Mesenchymal stem cell (in vitro differentiated cells and primary cell): ENCODE measurements around the gene PCGF5.
A peak's percentile ranks its signal among the peaks of the same experiment; 100 is the strongest.
"Not testable (repeated sequence)": the region's sequence is repeated elsewhere in the genome, so short reads cannot be mapped to it uniquely, and the experiment has no call there.

Experiments
- DNase-seq: peaks from one replicate; pipeline ENCODE4 v3.0.0-alpha.2; 2013
- H2AFZ ChIP-seq: one replicate; pipeline ENCODE4 v1.6.1; 2013; ENCODE audit warnings: low read depth, mild to moderate bottlenecking, control low read depth, inconsistent platforms, low read length, moderate library complexity
- H2AK5ac ChIP-seq: 2 replicates; pipeline ENCODE4 v1.6.1; 2013; ENCODE audit warnings: low read length, moderate library complexity, mild to moderate bottlenecking, inconsistent platforms; ENCODE audit not compliant: severe bottlenecking
- H2BK120ac ChIP-seq: one replicate; pipeline ENCODE4 v1.6.1; 2013; ENCODE audit warnings: low read depth, mild to moderate bottlenecking, inconsistent platforms, low read length, moderate library complexity
- H2BK12ac ChIP-seq, 2 experiments: one replicate each; pipeline ENCODE4 v1.6.1; 2013; ENCODE audit warnings: inconsistent platforms in 2 of 2, low read length in 2 of 2, mild to moderate bottlenecking in 2 of 2, moderate library complexity in 2 of 2, control low read depth in 1 of 2
- H2BK15ac ChIP-seq: one replicate; pipeline ENCODE4 v1.6.1; 2013; ENCODE audit warnings: mild to moderate bottlenecking, low read depth, inconsistent platforms; ENCODE audit not compliant: poor library complexity, severe bottlenecking
- H2BK5ac ChIP-seq: 2 replicates; pipeline ENCODE4 v1.6.1; 2013; ENCODE audit warnings: low read depth, mild to moderate bottlenecking, low read length, control low read depth, inconsistent platforms; ENCODE audit not compliant: poor library complexity, severe bottlenecking
- H3K14ac ChIP-seq, 2 experiments: one replicate each; pipeline ENCODE4 v1.6.1; 2013; ENCODE audit warnings: inconsistent platforms in 2 of 2, low read length in 2 of 2, control low read depth in 1 of 2, mild to moderate bottlenecking in 1 of 2, moderate library complexity in 1 of 2
- H3K18ac ChIP-seq, 2 experiments: one replicate each; pipeline ENCODE4 v1.6.1; 2013; ENCODE audit warnings: inconsistent platforms in 2 of 2, low read length in 2 of 2, control low read depth in 1 of 2, low read depth in 1 of 2, mild to moderate bottlenecking in 1 of 2
- H3K23ac ChIP-seq, 2 experiments: one replicate each; pipeline ENCODE4 v1.6.1; 2013; ENCODE audit warnings: inconsistent platforms in 2 of 2, low read length in 2 of 2, mild to moderate bottlenecking in 2 of 2, moderate library complexity in 2 of 2, control low read depth in 1 of 2
- H3K27ac ChIP-seq: 2 replicates; pipeline ENCODE4 v1.5.1; 2013; ENCODE audit warnings: mild to moderate bottlenecking, moderate library complexity, low read length, control low read depth, inconsistent platforms; ENCODE audit not compliant: poor library complexity, severe bottlenecking
- H3K27me3 ChIP-seq, 2 experiments: 2 replicates each; pipeline versions ENCODE4 v1.6.1 to v1.7.0; 2013; ENCODE audit warnings: low read length in 2 of 2, mild to moderate bottlenecking in 2 of 2, moderate library complexity in 2 of 2, control low read depth in 1 of 2, inconsistent platforms in 1 of 2; ENCODE audit not compliant: control insufficient read depth in 1 of 2, insufficient read depth in 1 of 2
- H3K36me3 ChIP-seq, 2 experiments: 2 replicates each; pipeline versions ENCODE4 v1.6.1 to v1.7.0; 2013; ENCODE audit warnings: low read length in 2 of 2, control low read depth in 1 of 2, inconsistent platforms in 1 of 2, low read depth in 1 of 2, mild to moderate bottlenecking in 1 of 2; ENCODE audit not compliant: insufficient read depth in 2 of 2, control insufficient read depth in 1 of 2
- H3K4ac ChIP-seq, 2 experiments: one replicate each; pipeline ENCODE4 v1.6.1; 2013; ENCODE audit warnings: inconsistent platforms in 2 of 2, low read length in 2 of 2, mild to moderate bottlenecking in 2 of 2, moderate library complexity in 2 of 2, control low read depth in 1 of 2, low read depth in 1 of 2
- H3K4me1 ChIP-seq: 2 replicates; pipeline ENCODE4 v1.6.1; 2013; ENCODE audit warnings: low read depth, low read length, control low read depth; ENCODE audit not compliant: control insufficient read depth, insufficient read depth
- H3K4me2 ChIP-seq: 2 replicates; pipeline ENCODE4 v1.6.1; 2013; ENCODE audit warnings: low read length, mild to moderate bottlenecking, inconsistent platforms; ENCODE audit not compliant: poor library complexity, severe bottlenecking
- H3K4me3 ChIP-seq, 2 experiments: 2 replicates each; pipeline versions ENCODE4 v1.5.1 to v1.7.0; 2013; ENCODE audit warnings: low read length in 2 of 2, mild to moderate bottlenecking in 2 of 2, control low read depth in 1 of 2, low read depth in 1 of 2; ENCODE audit not compliant: insufficient read depth in 1 of 2
- H3K79me1 ChIP-seq: replicated peaks from 2 replicates; pipeline ENCODE4 v1.6.1; 2013; ENCODE audit warnings: mild to moderate bottlenecking, control low read depth, low read length, inconsistent platforms; ENCODE audit not compliant: poor library complexity, severe bottlenecking
- H3K9ac ChIP-seq: 2 replicates; pipeline ENCODE4 v1.7.0; 2013; ENCODE audit warnings: mild to moderate bottlenecking, low read length, moderate library complexity
- H3K9me3 ChIP-seq: 2 replicates; pipeline ENCODE4 v1.7.0; 2013; ENCODE audit warnings: mild to moderate bottlenecking, low read length; ENCODE audit not compliant: control insufficient read depth
- H4K8ac ChIP-seq: one replicate; pipeline ENCODE4 v1.6.1; 2013; ENCODE audit warnings: inconsistent platforms, mild to moderate bottlenecking, low read length, moderate library complexity
- H4K91ac ChIP-seq: one replicate; pipeline ENCODE4 v1.6.1; 2013; ENCODE audit warnings: mild to moderate bottlenecking, low read length, inconsistent platforms
- WGBS: methylation state at CpG from one replicate; pipeline ENCODE4 v1.1.7; 2013; ENCODE audit warnings: mixed read lengths; 5-methylcytosine and 5-hydroxymethylcytosine counted together

Gene PCGF5

DNA sequence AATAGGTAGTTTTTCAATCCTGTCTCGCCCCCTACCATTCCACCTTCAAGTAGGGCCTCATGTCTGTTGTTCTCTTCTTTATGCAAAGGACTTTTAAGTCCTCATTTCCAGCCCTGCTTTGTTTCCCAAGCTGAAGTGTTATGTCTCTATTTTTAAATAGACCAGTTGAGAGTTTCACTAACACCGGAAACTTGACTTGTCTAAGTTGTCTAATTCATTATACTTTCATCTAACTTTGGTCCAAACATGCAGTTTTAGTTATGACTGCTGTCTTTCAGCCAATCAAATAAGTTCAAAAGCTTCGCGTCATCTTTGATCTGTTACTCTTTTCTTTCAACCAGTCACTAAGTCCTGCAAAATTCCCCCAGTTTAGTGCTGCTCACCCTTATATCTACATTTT lies 32.8 kb downstream of the PCGF5 start:
- Histone ChIP-seq H3K36me3 (peaks cover 6 to 39% of the 10 kb centered on the region in 2 experiments), H3K23ac (no peak overlapping the region), H3K18ac (no peak overlapping the region), H3K27ac (no peak overlapping the region), H3K4me3 (no peak overlapping the region), H3K4me1 (no peaks in the 10 kb centered on the region), H3K79me1 (no peaks in the 10 kb centered on the region), H4K91ac (no peak overlapping the region), H3K9me3 (no peaks in the 10 kb centered on the region), H2BK120ac (no peak overlapping the region), H2BK5ac (no peak overlapping the region), H3K27me3 (no peaks in the 10 kb centered on the region), H3K4ac (no peak overlapping the region), H3K4me2 (no peak overlapping the region), H2AK5ac (no peak overlapping the region), H2BK15ac (no peak overlapping the region), H3K9ac (no peak overlapping the region), H2BK12ac (no peak overlapping the region), H2AFZ (no peak overlapping the region), H4K8ac (no peak overlapping the region), H3K14ac (no peak overlapping the region)
- DNase-seq, result no peak
- 92% methylated on average over 4 of the region's 4 CpGs for WGBS

DNA sequence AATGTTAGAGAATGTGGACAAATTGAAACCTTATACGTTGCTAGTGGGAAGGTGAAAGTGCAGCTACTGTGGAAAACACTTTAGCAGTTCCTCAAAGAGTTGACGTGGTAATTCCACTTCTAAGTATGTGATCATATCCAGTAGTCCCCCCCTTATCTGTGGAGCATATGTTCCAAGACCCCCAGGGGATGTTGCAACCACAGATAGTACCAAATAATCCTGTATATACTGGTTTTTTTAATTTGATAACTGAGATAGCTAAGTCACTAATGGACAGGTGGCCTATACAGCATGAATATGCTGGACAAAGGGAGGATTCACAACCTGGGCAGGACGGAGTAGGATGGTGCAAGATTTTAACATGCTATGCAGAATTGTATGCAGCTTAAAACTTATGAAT lies 36.8 kb downstream of the PCGF5 start:
- 90% methylated on average over 3 of the region's 3 CpGs for WGBS

DNA sequence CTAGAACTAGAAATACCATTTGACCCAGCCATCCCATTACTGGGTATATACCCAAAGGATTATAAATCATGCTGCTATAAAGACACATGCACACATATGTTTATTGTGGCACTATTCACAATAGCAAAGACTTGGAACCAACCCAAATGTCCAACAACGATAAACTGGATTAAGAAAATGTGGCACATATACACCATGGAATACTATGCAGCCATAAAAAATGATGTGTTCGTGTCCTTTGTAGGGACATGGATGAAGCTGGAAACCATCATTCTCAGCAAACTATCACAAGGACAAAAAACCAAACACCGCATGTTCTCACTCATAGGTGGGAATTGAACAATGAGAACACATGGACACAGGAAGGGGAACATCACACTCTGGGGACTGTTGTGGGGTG lies 40.0 kb downstream of the PCGF5 start:
- no CpG with 5 or more reads among the region's 3 CpGs for WGBS
- H3K9ac ChIP-seq, H4K91ac ChIP-seq: not testable (repeated sequence)

More for the DNA sequence above, 36.8 kb downstream of the PCGF5 start:
- DNase-seq, result no peak
- no peaks in the 10 kb centered on the region for H3K9me3 ChIP-seq
- no peak overlapping the region for H2AK5ac ChIP-seq
- no peaks in the 10 kb centered on the region for H3K27me3 ChIP-seq
- H3K18ac ChIP-seq, result no peak overlapping the region
- H3K4me3 ChIP-seq, result no peak overlapping the region
- no peak overlapping the region for H2BK12ac ChIP-seq
- no peak overlapping the region for H2AFZ ChIP-seq
- H3K79me1 ChIP-seq, result no peaks in the 10 kb centered on the region
- H2BK15ac ChIP-seq, result no peak overlapping the region
- H4K91ac ChIP-seq, result no peak overlapping the region
- H3K9ac ChIP-seq, result no peak overlapping the region
- peaks cover 6 to 41% of the 10 kb centered on the region in 2 experiments for H3K36me3 ChIP-seq
- no peak overlapping the region for H3K4ac ChIP-seq
- H3K23ac ChIP-seq, result no peak overlapping the region
- no peak overlapping the region for H3K27ac ChIP-seq
- no peak overlapping the region for H4K8ac ChIP-seq
- no peaks in the 10 kb centered on the region for H3K4me1 ChIP-seq
- no peak overlapping the region for H3K14ac ChIP-seq
- H2BK5ac ChIP-seq, result no peak overlapping the region
- H2BK120ac ChIP-seq, result no peak overlapping the region
- no peak overlapping the region for H3K4me2 ChIP-seq

GRCh38 chr10:91271886-91272285 lies 51.4 kb downstream of the PCGF5 start:
- no peak overlapping the region for H2BK5ac ChIP-seq
- no peak for DNase-seq
- H3K4me1 ChIP-seq, result no peaks in the 10 kb centered on the region
- H4K91ac ChIP-seq, result no peak overlapping the region
- no peaks in the 10 kb centered on the region for H3K9me3 ChIP-seq
- H3K27ac ChIP-seq, result no peak overlapping the region
- no peaks in the 10 kb centered on the region for H3K79me1 ChIP-seq
- H3K23ac ChIP-seq, result no peak overlapping the region
- WGBS, result no CpG with 5 or more reads among the region's 1 CpG
- no peak overlapping the region for H4K8ac ChIP-seq
- H2BK15ac ChIP-seq, result no peak overlapping the region
- no peak overlapping the region for H2BK12ac ChIP-seq
- H2BK120ac ChIP-seq, result no peak overlapping the region
- H2AFZ ChIP-seq, result no peak overlapping the region
- no peak overlapping the region for H3K14ac ChIP-seq
- no peak overlapping the region for H2AK5ac ChIP-seq
- peaks cover 0 to 11% of the 10 kb centered on the region in 2 experiments for H3K36me3 ChIP-seq
- peak overlapping the region; percentile 43 for H3K9ac ChIP-seq
- no peak overlapping the region for H3K18ac ChIP-seq
- H3K4me3 ChIP-seq, result no peak overlapping the region
- H3K4ac ChIP-seq, result no peak overlapping the region
- no peaks in the 10 kb centered on the region for H3K27me3 ChIP-seq
- H3K4me2 ChIP-seq, result no peak overlapping the region

More for the DNA sequence above, 40.0 kb downstream of the PCGF5 start:
- H3K27me3 ChIP-seq, H2AFZ ChIP-seq, H3K9me3 ChIP-seq, H3K79me1 ChIP-seq, H4K8ac ChIP-seq, H3K4me1 ChIP-seq, H3K18ac ChIP-seq, H3K4me2 ChIP-seq, H2AK5ac ChIP-seq, H2BK120ac ChIP-seq, H3K23ac ChIP-seq, H3K14ac ChIP-seq, H3K4ac ChIP-seq, H2BK15ac ChIP-seq, H3K27ac ChIP-seq, H3K4me3 ChIP-seq, H2BK12ac ChIP-seq, H2BK5ac ChIP-seq, DNase-seq: not testable (repeated sequence)
- H3K36me3 ChIP-seq, result peaks cover 0 to 18% of the 10 kb centered on the region in 2 experiments
